DMS79 treated with DMSO at 0.1 percent for 48 hours (cell line): ENCODE results near the gene UROC1.

ENCODE experiments used
- DNase-seq: peaks from one replicate; lab custom pipeline; 2025; lab: John Stamatoyannopoulos, UW

Gene UROC1

DNA sequence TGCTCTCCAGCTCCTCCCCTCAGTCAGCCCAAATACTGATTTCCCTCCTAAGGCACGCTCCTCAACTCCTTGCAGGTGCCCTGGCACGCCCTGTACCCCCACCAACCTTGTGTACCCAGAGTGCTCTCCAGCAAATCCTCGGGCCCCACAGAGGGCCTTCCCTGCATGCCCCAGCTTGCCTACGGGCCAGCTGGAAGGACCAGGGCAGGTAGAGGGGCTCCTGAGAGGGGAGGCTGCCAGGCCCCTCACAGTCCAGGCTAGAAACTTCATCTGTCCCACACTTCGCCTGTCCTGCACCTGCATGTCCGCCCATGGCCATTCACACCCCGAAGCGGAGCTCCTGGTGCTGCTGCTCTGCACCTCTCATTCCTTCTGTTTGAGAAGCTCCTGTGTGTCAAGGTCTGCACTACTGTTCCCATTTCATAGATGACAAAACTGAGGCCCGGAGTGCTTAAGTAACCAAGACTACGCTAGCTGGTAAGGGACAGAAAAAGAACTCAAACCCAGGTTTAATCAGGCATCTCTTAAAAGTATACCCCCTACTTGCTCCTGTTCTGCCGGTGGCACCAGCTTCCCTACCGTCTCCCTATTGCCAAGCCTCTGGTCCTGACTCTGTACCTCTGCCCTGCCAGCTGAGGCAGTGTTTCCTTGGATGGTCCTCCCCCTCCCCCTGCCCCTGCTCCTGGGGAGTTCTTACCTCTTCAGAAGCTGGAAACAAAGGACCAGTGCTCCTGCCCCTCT, 77.4 kb downstream of the UROC1 start:
- no peak for DNase-seq

DNA sequence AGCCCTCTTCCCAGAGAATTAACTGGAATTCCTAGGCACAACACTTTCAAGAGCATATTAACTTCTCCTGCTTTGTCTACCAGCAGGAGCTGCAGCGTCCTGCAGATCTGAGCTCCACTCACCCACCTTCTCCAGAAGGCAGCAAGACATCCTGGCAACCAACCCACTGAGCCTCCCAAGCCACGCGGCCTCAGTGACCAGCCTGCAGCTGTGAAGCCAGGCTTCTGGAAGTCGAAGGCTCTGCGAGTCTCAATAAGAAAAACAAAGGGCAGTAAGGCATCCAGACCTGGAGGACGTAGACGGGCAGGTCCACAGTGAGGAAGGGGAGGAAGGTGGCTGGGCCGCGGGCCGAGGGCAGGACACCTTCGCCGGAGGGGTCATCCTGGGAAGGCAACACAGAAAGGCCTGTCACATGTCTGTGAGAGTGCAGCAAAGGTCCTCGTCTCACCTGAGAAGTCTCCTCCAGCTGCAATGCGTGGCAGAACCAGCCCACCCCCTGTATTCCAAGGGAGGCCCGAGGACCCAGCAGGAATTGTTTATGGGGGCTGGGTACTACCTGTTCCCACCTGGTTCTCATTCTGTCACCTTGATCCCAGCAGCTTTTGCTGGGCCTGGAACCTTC, 78.1 kb downstream of the UROC1 start:
- DNase-seq, result no peak

DNA sequence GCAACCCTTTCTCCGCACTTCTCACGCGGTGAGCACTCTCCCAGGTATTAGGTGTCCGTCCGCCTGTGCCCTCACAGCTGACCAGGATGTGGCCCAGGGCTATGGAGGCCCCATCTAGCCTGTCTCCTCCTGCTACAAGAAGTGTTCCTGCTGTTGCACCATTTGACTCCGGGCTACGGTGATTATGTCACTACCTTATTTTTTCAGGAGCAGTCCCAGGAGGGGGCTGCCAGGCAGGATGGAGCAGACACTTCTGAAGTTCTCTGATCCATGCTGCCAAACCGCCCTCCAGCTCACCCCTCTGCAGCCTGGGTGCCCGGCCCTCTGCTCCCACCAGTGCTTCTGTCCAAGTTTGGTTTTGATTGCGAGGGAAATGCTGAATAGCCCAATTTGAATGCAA, 78.8 kb downstream of the UROC1 start:
- DNase-seq, result no peak

DNA sequence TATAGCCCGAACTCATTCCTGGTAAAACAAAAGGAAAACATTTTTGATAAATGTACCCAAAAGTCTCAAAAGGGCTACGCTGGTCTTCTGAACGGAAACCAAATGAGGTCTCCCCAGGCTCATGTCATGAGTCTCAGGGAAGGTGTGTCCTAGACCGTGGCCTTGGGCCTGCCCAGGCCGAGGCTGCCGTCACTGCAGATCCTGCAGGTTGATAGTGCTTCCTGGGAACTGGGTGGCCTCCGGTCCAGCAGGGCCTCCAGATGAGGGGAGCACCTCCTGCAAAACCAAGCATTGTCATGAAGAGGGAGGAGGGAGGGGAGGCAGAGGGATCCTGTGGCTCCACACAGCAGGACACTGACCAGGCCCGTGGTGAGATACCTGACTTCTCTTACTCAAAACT, 79.4 kb downstream of the UROC1 start:
- no peak for DNase-seq

DNA sequence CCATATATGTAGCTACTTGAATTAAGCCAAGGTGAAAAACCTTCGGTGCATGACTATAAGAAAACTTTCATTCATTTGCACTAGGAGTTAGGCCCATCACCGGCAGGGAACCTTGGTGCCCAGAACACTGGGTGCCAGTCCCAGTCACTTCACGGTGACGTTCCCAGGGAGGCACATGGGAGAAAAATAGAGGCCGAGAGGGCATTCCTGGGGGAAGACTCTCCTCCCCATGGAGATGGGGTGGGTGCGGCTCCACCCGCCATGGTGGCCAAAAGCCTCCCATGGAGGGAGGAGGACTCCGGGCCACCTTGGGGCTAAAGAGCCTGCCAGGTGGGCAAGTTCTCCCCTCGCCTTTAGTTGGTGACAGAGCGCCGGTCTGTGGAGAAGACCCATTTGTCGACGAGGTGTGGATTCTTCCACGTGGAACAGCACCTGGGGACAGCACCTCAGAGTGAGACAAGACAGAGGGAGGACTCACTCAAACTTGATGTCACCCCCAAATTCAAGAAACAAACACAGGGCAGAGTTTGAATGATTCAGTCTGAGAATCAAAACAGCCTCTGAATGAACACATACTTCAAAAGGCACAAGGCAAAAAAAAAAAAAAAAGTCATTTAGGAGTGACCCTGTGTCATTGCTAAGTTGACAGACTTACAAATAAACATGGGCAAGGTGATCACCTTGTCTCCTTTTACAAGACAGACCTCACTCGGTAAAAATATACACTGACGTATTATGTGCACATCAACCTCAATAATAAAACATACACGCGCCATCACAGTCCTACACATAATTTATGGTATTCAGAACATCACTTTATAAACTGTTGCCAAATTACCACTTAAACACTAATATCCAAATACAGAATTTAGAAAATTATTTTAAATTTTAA, 80.5 kb downstream of the UROC1 start:
- no peak for DNase-seq

DNA sequence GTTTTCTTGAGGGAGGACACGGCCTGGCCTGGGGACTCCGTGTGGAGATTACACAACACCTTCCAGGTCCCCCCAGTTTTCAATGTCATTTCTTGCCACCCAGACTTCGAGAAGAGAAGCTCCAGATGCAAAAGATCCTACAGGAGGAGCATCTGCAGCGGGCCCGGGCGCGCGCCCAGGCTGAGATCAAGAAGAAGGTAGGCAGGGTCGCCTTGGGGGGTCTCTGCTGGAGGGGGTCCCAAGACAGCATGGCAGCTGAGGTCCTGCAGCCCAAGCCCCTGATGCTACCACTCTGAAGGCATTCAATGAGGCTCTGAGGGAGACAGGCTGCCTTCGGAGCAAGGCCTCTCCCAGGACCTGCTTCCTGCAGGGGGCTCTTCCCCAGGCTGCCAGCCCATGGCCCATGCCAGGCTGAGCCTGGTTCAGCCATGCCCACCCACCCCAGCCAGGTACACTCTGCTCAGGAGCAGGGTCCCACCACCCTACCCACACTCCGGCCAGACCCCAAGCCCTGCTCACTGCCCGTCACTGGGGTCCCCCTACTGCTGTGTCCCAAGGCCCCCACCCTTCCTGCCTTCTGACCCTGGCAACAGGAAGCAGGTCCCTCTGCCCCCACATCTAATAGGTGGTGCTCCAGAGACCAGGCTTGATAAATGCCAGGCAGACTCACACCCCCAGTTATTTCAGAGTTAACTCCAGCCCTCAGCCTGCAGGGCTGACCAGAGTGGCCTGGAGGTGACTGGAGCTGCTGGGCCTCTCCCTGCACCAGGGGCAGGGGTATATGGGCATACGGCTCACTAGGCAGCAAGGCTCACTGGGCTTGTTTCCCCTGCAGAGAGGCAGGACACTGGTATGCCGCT, 81.9 kb downstream of the UROC1 start:
- no peak for DNase-seq

DNA sequence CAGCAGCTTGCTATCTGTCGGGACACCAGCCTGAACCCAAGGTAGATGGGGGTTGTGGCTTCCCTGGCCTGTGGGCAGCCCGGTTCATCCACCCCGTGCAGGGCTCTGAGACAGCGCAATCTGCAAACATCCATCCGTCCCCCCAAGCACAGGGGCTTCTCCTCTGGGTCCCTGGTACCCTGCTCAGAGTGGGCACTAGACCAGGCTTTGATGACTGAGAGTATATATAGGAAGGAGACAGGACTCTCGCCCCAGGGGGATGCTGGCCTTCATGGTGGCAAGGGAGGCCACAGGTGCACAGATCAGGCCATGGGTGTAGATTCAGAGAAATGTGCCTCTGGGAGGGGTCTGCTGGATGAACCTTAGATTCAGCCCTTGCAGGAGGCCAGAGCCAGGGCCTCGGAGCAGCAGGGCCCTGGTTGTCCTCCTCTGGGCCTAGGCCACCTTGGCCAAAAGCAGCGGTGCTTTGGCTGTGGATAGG, 82.6 kb downstream of the UROC1 start:
- no peak for DNase-seq

DNA sequence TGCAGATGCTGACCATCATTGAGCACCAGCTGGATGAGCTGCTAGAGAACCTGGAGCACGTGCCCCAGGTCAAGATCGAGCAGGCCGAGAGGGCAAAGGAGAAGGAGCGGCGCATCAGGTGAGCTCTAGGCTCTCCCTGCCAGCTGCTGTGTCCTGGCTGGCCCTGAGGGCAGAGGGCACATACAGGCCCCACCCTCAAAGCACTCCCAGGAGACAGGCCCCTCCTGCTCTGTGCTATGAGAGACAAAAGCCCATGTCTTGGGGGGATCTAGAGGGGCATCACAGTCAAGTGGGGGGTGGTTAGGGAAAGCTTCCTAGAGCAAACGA, 83.3 kb downstream of the UROC1 start:
- DNase-seq, result no peak

DNA sequence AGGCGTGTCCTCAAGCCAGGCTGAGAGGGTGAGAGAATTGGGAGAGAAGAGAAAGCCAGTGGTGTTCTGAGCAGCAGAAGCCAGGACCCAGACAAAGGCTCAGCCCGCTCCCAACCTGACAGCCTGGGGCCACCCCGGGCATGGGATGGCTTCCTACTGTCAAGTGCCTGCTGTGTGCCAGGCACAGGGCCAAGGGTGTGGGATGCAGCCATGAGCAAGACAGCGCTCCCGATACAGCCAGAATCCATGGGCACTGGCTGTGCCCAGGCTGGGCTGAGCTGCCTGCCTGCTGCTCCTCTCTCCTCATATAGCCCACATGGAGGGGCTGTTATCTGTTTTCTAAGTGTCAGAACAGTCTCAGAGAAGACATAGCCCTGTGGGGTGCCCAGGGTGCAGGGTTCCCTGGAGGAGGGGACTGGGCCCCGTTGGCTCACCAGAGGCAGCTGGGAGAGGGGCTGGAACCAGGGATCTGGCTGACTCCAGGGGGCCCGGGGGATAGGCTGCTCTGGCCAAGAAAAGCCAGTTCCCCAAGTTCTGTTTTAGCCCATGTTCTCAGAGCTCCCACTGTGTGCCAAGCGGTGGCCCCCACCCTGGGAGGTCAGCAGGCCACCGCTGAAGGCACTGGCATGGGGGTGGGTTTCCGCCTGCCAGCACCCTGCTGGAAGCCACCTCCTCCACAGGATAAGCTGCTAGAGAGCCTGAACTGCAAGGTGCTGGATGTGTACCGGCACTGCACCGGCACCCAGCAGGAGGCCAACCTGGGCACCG, 83.9 kb downstream of the UROC1 start:
- DNase-seq, result no peak

DNA sequence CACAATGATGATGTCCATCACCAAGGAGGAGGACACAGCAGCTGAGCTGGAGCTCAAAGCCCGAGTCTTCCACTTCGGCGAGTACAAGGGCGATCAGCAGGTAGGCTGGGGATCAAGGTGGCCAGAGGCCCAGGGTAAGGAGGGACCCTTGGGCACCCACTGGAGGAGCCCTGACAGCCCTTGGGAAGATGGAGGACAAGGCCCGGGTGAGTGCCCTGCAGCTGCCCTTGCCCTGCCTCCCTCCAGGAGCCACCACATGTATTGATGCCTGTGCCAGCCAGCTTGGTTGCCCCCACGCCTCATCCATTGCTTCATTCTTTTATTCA, 84.5 kb downstream of the UROC1 start:
- no peak for DNase-seq

DNA sequence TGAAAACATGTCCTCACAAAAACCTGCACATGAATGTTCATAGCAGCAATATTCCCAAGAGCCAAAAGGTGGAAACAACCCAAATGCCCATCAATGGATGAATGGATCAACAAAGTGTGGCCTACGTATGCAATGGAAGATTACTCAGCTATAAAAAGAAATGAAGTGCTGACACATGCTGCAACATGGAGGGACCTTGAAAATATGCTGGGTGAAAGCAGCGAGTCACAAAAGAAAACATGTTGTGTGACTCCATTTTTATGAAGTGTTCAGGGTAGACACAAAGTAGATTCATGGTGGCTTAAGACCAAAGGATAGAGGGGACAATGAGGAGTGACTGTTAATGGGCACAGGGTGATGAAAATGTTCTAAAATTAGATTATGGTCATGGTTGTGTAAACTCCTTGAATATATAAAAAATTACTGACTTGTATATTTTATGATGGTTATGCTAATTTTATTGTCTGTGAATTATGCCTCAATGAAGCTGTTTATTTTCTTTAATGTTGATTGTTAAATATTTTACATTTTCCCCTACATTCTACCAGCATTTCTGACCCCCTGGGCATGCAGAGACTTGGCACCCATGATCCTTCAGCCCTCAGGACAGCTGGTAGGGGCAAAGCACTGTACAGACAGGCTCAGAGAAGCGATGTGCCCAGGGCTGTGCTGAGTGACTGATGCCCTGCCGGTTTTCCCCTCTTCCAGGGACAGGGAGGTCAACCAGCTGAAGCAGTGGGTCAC, 85.0 kb downstream of the UROC1 start:
- DNase-seq, result no peak
